IMR-90 (cell line): ENCODE results near the gene OPALIN. TPM values are rescaled to one million over a fixed set of nuclear protein-coding genes. Genes with fewer than 3 reads are reported as not detected.

Experiments
- ATAC-seq: fragments of 200-7000 bp; cut with Tn5 transposase; 2 replicates; pipeline ENCODE4 v1.9.1; 2020; ENCODE audit warnings: low read depth, mild to moderate bottlenecking, moderate library complexity
- BruUV-seq: library from RNA; stranded (reverse); fragments of 400-500 nt; replicated peaks from 2 replicates; lab custom pipeline; 2021; lab: Mats Ljungman, UMichigan
- CTCF ChIA-PET: fragments of 300-600 bp; formaldehyde crosslinking; extraction: SDS; loops from one replicate; lab custom pipeline; 2021; ENCODE audit warnings: antibody characterized with exemption; lab: Yijun Ruan, JAX
- POLR2A ChIA-PET: fragments of 300-600 bp; sonication (Branson Sonifier 250); formaldehyde crosslinking; loops from one replicate; lab custom pipeline; 2022; ENCODE audit warnings: antibody characterized with exemption; ENCODE audit not compliant: unreplicated experiment; lab: Charles Lee
- DNase-seq: peaks from one replicate; pipeline ENCODE4 v3.0.0; 2013
- H2AFZ ChIP-seq: replicated peaks from 2 replicates; pipeline ENCODE3; 2013; ENCODE audit warnings: low read length, mild to moderate bottlenecking; ENCODE audit not compliant: poor library complexity
- H2AK5ac ChIP-seq: 2 replicates; pipeline ENCODE4 v1.6.1; 2013; ENCODE audit warnings: low read depth, low read length, inconsistent platforms
- H2AK9ac ChIP-seq: replicated peaks from 2 replicates; pipeline ENCODE3; 2013; ENCODE audit warnings: mild to moderate bottlenecking, low read depth, low read length, moderate library complexity; ENCODE audit not compliant: poor library complexity
- H2BK120ac ChIP-seq: 2 replicates; pipeline ENCODE4 v1.6.1; 2013; ENCODE audit warnings: low read depth, low read length, inconsistent platforms
- H2BK15ac ChIP-seq: 3 replicates; pipeline ENCODE4 v1.6.1; 2013; ENCODE audit warnings: low read depth, low read length, inconsistent platforms
- H2BK20ac ChIP-seq: 2 replicates; pipeline ENCODE4 v1.6.1; 2013; ENCODE audit warnings: low read depth, mild to moderate bottlenecking, inconsistent platforms, low read length, moderate library complexity
- H2BK5ac ChIP-seq: 2 replicates; pipeline ENCODE4 v1.6.1; 2013; ENCODE audit warnings: mild to moderate bottlenecking, low read depth, low read length, inconsistent platforms; ENCODE audit not compliant: poor library complexity, severe bottlenecking
- H3K14ac ChIP-seq: replicated peaks from 2 replicates; pipeline ENCODE4 v1.6.1; 2013; ENCODE audit warnings: low read depth, low read length, inconsistent platforms
- H3K18ac ChIP-seq: 2 replicates; pipeline ENCODE4 v1.6.1; 2013; ENCODE audit warnings: low read depth, low read length, control low read depth
- H3K23ac ChIP-seq: 2 replicates; pipeline ENCODE4 v1.6.1; 2013; ENCODE audit warnings: low read depth, low read length, inconsistent platforms
- H3K27ac ChIP-seq: 2 replicates; pipeline ENCODE4 v1.5.1; 2013; ENCODE audit warnings: mild to moderate bottlenecking, control low read depth, low read length; ENCODE audit not compliant: insufficient read depth
- H3K27me3 ChIP-seq: 2 replicates; pipeline ENCODE4 v1.6.1; 2013; ENCODE audit warnings: low read length; ENCODE audit not compliant: control insufficient read depth, insufficient read depth
- H3K36me3 ChIP-seq: 2 replicates; pipeline ENCODE4 v1.6.1; 2013; ENCODE audit warnings: low read length, mixed read lengths; ENCODE audit not compliant: control insufficient read depth, insufficient read depth
- H3K4ac ChIP-seq: 2 replicates; pipeline ENCODE4 v1.6.1; 2013; ENCODE audit warnings: low read depth, low read length, inconsistent platforms
- H3K4me1 ChIP-seq: 2 replicates; pipeline ENCODE4 v1.6.1; 2013; ENCODE audit warnings: low read length, mixed read lengths; ENCODE audit not compliant: control insufficient read depth, insufficient read depth
- H3K4me2 ChIP-seq: 2 replicates; pipeline ENCODE4 v1.6.1; 2013; ENCODE audit warnings: low read depth, mild to moderate bottlenecking, control low read depth, low read length, moderate library complexity
- H3K4me3 ChIP-seq: 2 replicates; pipeline ENCODE4 v1.5.1; 2013; ENCODE audit warnings: low read depth, mild to moderate bottlenecking, control low read depth, low read length, moderate library complexity; ENCODE audit not compliant: insufficient read depth
- H3K56ac ChIP-seq: 2 replicates; pipeline ENCODE4 v1.6.1; 2013; ENCODE audit warnings: low read length, inconsistent platforms; ENCODE audit not compliant: insufficient read depth; ENCODE audit errors: extremely low read depth
- H3K79me1 ChIP-seq, 2 experiments: 2 replicates each; pipeline ENCODE4 v1.6.1; 2013; ENCODE audit warnings: low read length in 2 of 2, inconsistent platforms in 1 of 2, low read depth in 1 of 2
- H3K9ac ChIP-seq: 2 replicates; pipeline ENCODE4 v1.6.1; 2013; ENCODE audit warnings: low read depth, low read length, control low read depth
- H3K9me1 ChIP-seq: 2 replicates; pipeline ENCODE4 v1.6.1; 2013; ENCODE audit warnings: low read length, inconsistent platforms; ENCODE audit not compliant: insufficient read depth
- H3K9me3 ChIP-seq: 2 replicates; pipeline ENCODE4 v1.6.1; 2013; ENCODE audit warnings: low read length; ENCODE audit not compliant: control insufficient read depth, insufficient read depth
- H4K20me1 ChIP-seq: 2 replicates; pipeline ENCODE4 v1.6.1; 2013; ENCODE audit warnings: low read length, inconsistent platforms; ENCODE audit not compliant: insufficient read depth
- H4K5ac ChIP-seq: 2 replicates; pipeline ENCODE4 v1.6.1; 2013; ENCODE audit warnings: mild to moderate bottlenecking, low read depth, low read length, control low read depth
- H4K8ac ChIP-seq, 2 experiments: 2 replicates each; pipeline ENCODE4 v1.6.1; 2013; ENCODE audit warnings: low read depth in 2 of 2, low read length in 2 of 2, control low read depth in 1 of 2, inconsistent platforms in 1 of 2
- H4K91ac ChIP-seq: 2 replicates; pipeline ENCODE4 v1.6.1; 2013; ENCODE audit warnings: low read depth, low read length, inconsistent platforms; ENCODE audit not compliant: insufficient read depth
- CHD1 ChIP-seq: IDR thresholded peaks from 2 replicates; pipeline ENCODE4 v1.6.1; 2012; ENCODE audit warnings: low read depth, low read length, improper control_type of control experiment
- MAFK ChIP-seq: IDR thresholded peaks from 2 replicates; pipeline ENCODE4 v1.6.1; 2012; ENCODE audit warnings: low read depth, low read length, improper control_type of control experiment
- MAZ ChIP-seq: IDR thresholded peaks from 2 replicates; pipeline ENCODE4 v1.6.1; 2012; ENCODE audit warnings: low read depth, mild to moderate bottlenecking, low read length, improper control_type of control experiment, moderate library complexity, borderline replicate concordance
- NFE2L2 ChIP-seq: fragments of 150-350 bp; IDR thresholded peaks from 2 replicates; pipeline ENCODE4 v1.6.1; 2016; ENCODE audit warnings: low read depth, mild to moderate bottlenecking, low read length
- POLR2A ChIP-seq: IDR thresholded peaks from 2 replicates; pipeline ENCODE4 v1.6.1; 2012; ENCODE audit warnings: mild to moderate bottlenecking, low read depth, low read length
- RAD21 ChIP-seq: IDR thresholded peaks from 2 replicates; pipeline ENCODE4 v1.6.1; 2012; ENCODE audit warnings: low read length, improper control_type of control experiment
- RCOR1 ChIP-seq: IDR thresholded peaks from 2 replicates; pipeline ENCODE4 v1.6.1; 2012; ENCODE audit warnings: mild to moderate bottlenecking, low read length, improper control_type of control experiment; ENCODE audit not compliant: insufficient replicate concordance
- RFX5 ChIP-seq: IDR thresholded peaks from 2 replicates; pipeline ENCODE4 v1.8.0; 2012; ENCODE audit warnings: low read depth, mild to moderate bottlenecking, low read length, moderate library complexity
- WGBS, 2 experiments: methylation state at CpG; one replicate each; pipeline versions ENCODE4 v1.1.5 to v1.1.7; 2013; ENCODE audit warnings: missing lambda C conversion rate in 2 of 2; ENCODE audit not compliant: insufficient read length in 1 of 2; ENCODE audit errors: extremely low coverage in 2 of 2; 5-methylcytosine and 5-hydroxymethylcytosine counted together
- dilution Hi-C: fragments of 300-500 bp; cut with HindIII; formaldehyde crosslinking; loops from one replicate; pipeline ENCODE4 v1.14.3; 2018; ENCODE audit warnings: low sequenced_read_pairs; ENCODE audit not compliant: unreplicated experiment
- in situ Hi-C: fragments of 300-500 bp; cut with MboI; formaldehyde crosslinking; loops from 3 replicates; pipeline ENCODE4 v1.14.3; 2019; ENCODE audit warnings: low sequenced_read_pairs, inconsistent platforms, mixed read lengths
- intact Hi-C: fragments of 100-400 bp; cut with micrococcal nuclease; formaldehyde crosslinking; loops from 2 replicates; pipeline ENCODE4 v1.10.0; 2022
- polyA plus RNA-seq, 3 experiments: library from polyadenylated mRNA; depleted of rRNA; stranded (reverse); fragments of >200 nt; gene quantifications; 2 replicates each; pipeline ENCODE4 v1.2.3, GENCODE V29; 2012; ENCODE audit warnings: low replicate concordance in 1 of 3
- total RNA-seq: library from RNA; depleted of rRNA; stranded (reverse); fragments of >200 nt; gene quantifications from 2 replicates; pipeline ENCODE4 v1.2.3, GENCODE V29; 2012
- TF ChIP-seq, protein P1 (sequence below): fragments of 150-350 bp; IDR thresholded peaks from 2 replicates; pipeline ENCODE4 v1.6.1; 2016; ENCODE audit warnings: low read depth, mild to moderate bottlenecking, low read length, moderate library complexity, borderline replicate concordance

The OPALIN gene
- total and polyA plus RNA-seq, 2 of the 4 experiments (the other 2 are of a cell fraction), result not detected

DNA sequence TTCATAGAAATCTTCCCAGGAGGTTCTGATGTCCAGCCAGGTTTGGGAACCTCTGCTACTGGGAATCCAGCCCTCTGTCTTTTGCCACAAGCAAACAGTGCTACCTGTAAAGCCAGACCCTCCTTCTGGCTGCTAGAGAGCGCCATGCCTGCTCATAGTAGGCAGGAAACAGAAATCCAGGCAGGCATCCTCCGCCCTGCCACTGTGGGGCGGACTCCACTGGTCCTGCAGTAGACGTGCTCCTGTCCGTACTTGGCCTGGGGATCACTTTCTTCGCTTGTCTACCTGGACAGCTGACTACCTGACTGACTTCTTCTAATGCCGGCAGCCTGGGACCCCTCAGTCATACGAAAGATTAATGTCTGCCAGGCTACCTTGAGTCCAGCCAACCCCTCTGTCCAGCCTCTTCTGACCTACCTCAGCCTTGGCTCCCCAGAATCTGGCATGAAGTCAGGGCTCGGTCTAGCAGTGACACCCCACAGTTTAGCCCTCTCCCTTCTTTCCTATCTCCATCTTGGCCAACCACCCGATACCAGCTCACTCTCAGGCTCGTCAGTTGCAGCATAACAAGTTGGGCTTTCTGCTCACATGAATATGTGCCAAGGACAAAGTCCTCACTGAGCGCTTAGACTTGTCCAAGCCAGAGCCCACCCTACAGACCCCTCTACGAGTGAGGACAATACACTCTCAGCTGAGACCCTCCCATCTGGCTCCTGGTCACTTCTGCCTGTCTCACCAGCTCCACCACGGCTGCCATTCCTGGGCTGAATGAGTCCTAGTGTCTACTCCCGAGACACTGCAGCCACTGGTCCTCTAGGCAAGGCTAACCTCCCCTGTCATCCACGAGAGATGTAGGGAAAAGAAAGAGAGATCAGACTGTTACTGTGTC, 43.9 kb upstream of the OPALIN start:
- Histone ChIP-seq H3K4me3 (no peak overlapping the region), H2BK120ac (no peak overlapping the region), H4K8ac (no peak overlapping the region), H3K4ac (no peak overlapping the region), H2AK9ac (no peak overlapping the region), H4K20me1 (no peaks in the 10 kb centered on the region), H3K9me3 (no peaks in the 10 kb centered on the region), H4K5ac (no peak overlapping the region), H3K79me1 (no peaks in the 10 kb centered on the region), H2BK5ac (no peak overlapping the region), H3K4me2 (no peak overlapping the region), H4K91ac (no peak overlapping the region), H2AFZ (peak overlapping the region; percentile 21), H2AK5ac (no peak overlapping the region), H3K9me1 (no peaks in the 10 kb centered on the region), H3K36me3 (no peaks in the 10 kb centered on the region), H3K27ac (no peak overlapping the region), H2BK15ac (no peak overlapping the region), H3K4me1 (no peaks in the 10 kb centered on the region), H3K27me3 (peaks cover 36% of the 10 kb centered on the region), H3K9ac (no peak overlapping the region), H3K18ac (no peak overlapping the region), H2BK20ac (no peak overlapping the region), H3K56ac (no peak overlapping the region), H3K23ac (no peak overlapping the region), H3K14ac (no peak overlapping the region)
- BruUV-seq, result no TSS peak
- in situ Hi-C loops (no loop called here), intact Hi-C loops (no loop called here), dilution Hi-C loops (no loop called here)
- ATAC-seq (no peak), DNase-seq (no peak)
- 57% methylated on average over 10 of the region's 16 CpGs; no CpG with 5 or more reads in 1 of the 2 experiments for WGBS, 2 experiments
- CTCF ChIA-PET, result no interaction called here
- POLR2A ChIA-PET, result no interaction called here
- TF ChIP-seq NFE2L2 (no peak), CHD1 (no peak), RAD21 (no peak), RCOR1 (no peak), MAFK (no peak), MAZ (no peak), POLR2A (no peak), RFX5 (no peak)
- TF ChIP-seq, protein P1, sequence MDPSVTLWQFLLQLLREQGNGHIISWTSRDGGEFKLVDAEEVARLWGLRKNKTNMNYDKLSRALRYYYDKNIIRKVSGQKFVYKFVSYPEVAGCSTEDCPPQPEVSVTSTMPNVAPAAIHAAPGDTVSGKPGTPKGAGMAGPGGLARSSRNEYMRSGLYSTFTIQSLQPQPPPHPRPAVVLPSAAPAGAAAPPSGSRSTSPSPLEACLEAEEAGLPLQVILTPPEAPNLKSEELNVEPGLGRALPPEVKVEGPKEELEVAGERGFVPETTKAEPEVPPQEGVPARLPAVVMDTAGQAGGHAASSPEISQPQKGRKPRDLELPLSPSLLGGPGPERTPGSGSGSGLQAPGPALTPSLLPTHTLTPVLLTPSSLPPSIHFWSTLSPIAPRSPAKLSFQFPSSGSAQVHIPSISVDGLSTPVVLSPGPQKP, result no peak
